ENCODE results near the gene KLHL29.

The KLHL29 gene

GRCh38 chr2:23624378-23624777 lies 239.4 kb downstream of the KLHL29 start:
- no peak for DNase-seq

GRCh38 chr2:23624915-23625314 lies 239.9 kb downstream of the KLHL29 start:
- no peak for DNase-seq

- no peak for DNase-seq
Observed at GRCh38 chr2:23625726-23626125, 240.7 kb downstream of the KLHL29 start.

GRCh38 chr2:23626701-23627230 lies 241.8 kb downstream of the KLHL29 start:
- DNase-seq: no peak

GRCh38 chr2:23627236-23628009 lies 242.4 kb downstream of the KLHL29 start:
- no peak for DNase-seq

- DNase-seq: no peak
Observed at GRCh38 chr2:23628926-23629771, 244.2 kb downstream of the KLHL29 start.

GRCh38 chr2:23629772-23630480 lies 244.9 kb downstream of the KLHL29 start:
- no peak for DNase-seq

GRCh38 chr2:23630961-23631360 lies 246.0 kb downstream of the KLHL29 start:
- DNase-seq: no peak

GRCh38 chr2:23631389-23631788 lies 246.4 kb downstream of the KLHL29 start:
- no peak for DNase-seq

GRCh38 chr2:23632386-23632785 lies 247.4 kb downstream of the KLHL29 start:
- DNase-seq: no peak

GRCh38 chr2:23632831-23633395 lies 247.9 kb downstream of the KLHL29 start:
- DNase-seq: no peak

GRCh38 chr2:23633966-23634365 lies 249.0 kb downstream of the KLHL29 start:
- no peak for DNase-seq

- no peak for DNase-seq
Observed at GRCh38 chr2:23635442-23636340, 250.7 kb downstream of the KLHL29 start.

GRCh38 chr2:23636426-23636825 lies 251.4 kb downstream of the KLHL29 start:
- DNase-seq: no peak

GRCh38 chr2:23637011-23637778 lies 252.2 kb downstream of the KLHL29 start:
- DNase-seq: no peak

GRCh38 chr2:23639406-23639982 lies 254.5 kb downstream of the KLHL29 start:
- DNase-seq: no peak

GRCh38 chr2:23640711-23641110 lies 255.7 kb downstream of the KLHL29 start:
- no peak for DNase-seq

- no peak for DNase-seq
Observed at GRCh38 chr2:23642516-23642915, 257.5 kb downstream of the KLHL29 start.

- DNase-seq: no peak
Observed at GRCh38 chr2:23645230-23645808, 260.3 kb downstream of the KLHL29 start.

GRCh38 chr2:23647563-23647962 lies 262.6 kb downstream of the KLHL29 start:
- DNase-seq: no peak

All from NCI-H2081 treated with DMSO at 0.1 percent for 48 hours (cell line).